IMR-90 (cell line): Measurements from ENCODE around the gene FNIP1.
"Not testable (repeated sequence)": the region's sequence is repeated elsewhere in the genome, so short reads cannot be mapped to it uniquely, and the experiment has no call there.

Source experiments
- CEBPB ChIP-seq: IDR thresholded peaks from 2 replicates; pipeline ENCODE4 v1.6.1; 2012; ENCODE audit warnings: low read depth, low read length, improper control_type of control experiment
- ELK1 ChIP-seq: fragments of 150-350 bp; IDR thresholded peaks from 2 replicates; pipeline ENCODE4 v1.6.1; 2016; ENCODE audit warnings: low read depth, mild to moderate bottlenecking, low read length, moderate library complexity, borderline replicate concordance
- FOS ChIP-seq: fragments of 150-350 bp; IDR thresholded peaks from 2 replicates; pipeline ENCODE4 v1.6.1; 2016; ENCODE audit warnings: low read depth, low read length
- MAFK ChIP-seq: IDR thresholded peaks from 2 replicates; pipeline ENCODE4 v1.6.1; 2012; ENCODE audit warnings: low read depth, low read length, improper control_type of control experiment
- MAZ ChIP-seq: IDR thresholded peaks from 2 replicates; pipeline ENCODE4 v1.6.1; 2012; ENCODE audit warnings: low read depth, mild to moderate bottlenecking, low read length, improper control_type of control experiment, moderate library complexity, borderline replicate concordance
- MXI1 ChIP-seq: IDR thresholded peaks from 2 replicates; pipeline ENCODE4 v1.6.1; 2012; ENCODE audit warnings: low read depth, mild to moderate bottlenecking, low read length, moderate library complexity, borderline replicate concordance
- NFE2L2 ChIP-seq: fragments of 150-350 bp; IDR thresholded peaks from 2 replicates; pipeline ENCODE4 v1.6.1; 2016; ENCODE audit warnings: low read depth, mild to moderate bottlenecking, low read length
- POLR2A ChIP-seq: IDR thresholded peaks from 2 replicates; pipeline ENCODE4 v1.6.1; 2012; ENCODE audit warnings: mild to moderate bottlenecking, low read depth, low read length
- RAD21 ChIP-seq: IDR thresholded peaks from 2 replicates; pipeline ENCODE4 v1.6.1; 2012; ENCODE audit warnings: low read length, improper control_type of control experiment
- USF2 ChIP-seq: fragments of 150-350 bp; IDR thresholded peaks from 2 replicates; pipeline ENCODE4 v1.6.1; 2017; ENCODE audit warnings: mild to moderate bottlenecking, antibody characterized with exemption, low read length, low read depth
- TF ChIP-seq, protein P1 (sequence below): conservative IDR thresholded peaks from 2 replicates; pipeline ENCODE4 v1.5.1; 2012; ENCODE audit warnings: mild to moderate bottlenecking, low read depth, low read length, improper control_type of control experiment

- TF ChIP-seq, protein P1, sequence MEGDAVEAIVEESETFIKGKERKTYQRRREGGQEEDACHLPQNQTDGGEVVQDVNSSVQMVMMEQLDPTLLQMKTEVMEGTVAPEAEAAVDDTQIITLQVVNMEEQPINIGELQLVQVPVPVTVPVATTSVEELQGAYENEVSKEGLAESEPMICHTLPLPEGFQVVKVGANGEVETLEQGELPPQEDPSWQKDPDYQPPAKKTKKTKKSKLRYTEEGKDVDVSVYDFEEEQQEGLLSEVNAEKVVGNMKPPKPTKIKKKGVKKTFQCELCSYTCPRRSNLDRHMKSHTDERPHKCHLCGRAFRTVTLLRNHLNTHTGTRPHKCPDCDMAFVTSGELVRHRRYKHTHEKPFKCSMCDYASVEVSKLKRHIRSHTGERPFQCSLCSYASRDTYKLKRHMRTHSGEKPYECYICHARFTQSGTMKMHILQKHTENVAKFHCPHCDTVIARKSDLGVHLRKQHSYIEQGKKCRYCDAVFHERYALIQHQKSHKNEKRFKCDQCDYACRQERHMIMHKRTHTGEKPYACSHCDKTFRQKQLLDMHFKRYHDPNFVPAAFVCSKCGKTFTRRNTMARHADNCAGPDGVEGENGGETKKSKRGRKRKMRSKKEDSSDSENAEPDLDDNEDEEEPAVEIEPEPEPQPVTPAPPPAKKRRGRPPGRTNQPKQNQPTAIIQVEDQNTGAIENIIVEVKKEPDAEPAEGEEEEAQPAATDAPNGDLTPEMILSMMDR = not testable (repeated sequence)
- not testable (repeated sequence) for TF ChIP-seq ELK1, NFE2L2, POLR2A, USF2, MAZ, CEBPB, MXI1, FOS, MAFK, RAD21
These were observed 79.7 kb downstream of the FNIP1 start for GRCh38 chr5:131717164-131717563.
